Measurements from ENCODE around the gene ATP6V1C2.

DNA sequence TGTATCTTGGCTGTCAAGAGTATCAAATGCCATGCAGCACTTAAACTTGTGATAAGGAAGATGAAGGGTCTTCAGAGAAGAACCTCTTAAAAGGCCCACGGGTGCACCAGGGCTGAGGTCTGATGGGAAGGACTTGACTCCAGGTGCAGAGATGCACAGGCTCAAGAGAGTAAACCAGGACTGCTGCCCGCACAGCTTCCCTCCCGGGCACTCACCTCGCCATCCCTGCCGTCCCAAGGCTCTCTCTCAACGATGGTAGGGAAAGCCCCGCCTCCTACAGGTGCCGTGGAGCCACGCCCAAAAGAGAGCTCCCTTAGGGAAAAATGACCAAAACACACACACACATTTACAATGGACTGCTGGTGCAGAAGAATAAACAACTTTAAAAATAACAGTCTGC is 63.3 kb downstream of the ATP6V1C2 start:
- TF ChIP-seq BHLHE40 (IDR thresholded peaks at IDR 0.05; ENCODE audit: borderline replicate concordance): no peak
- TF ChIP-seq L3MBTL2 (conservative IDR thresholded peaks at IDR 0.05): no peak
- no peak for TF ChIP-seq FOXK2 (IDR thresholded peaks at IDR 0.05)
- no peak for TF ChIP-seq FOXA1 (IDR thresholded peaks at IDR 0.05)
- no peak for TF ChIP-seq HDGF (IDR thresholded peaks at IDR 0.05; ENCODE audit: borderline replicate concordance)
- no peak for TF ChIP-seq SP1 (IDR thresholded peaks at IDR 0.05)
- TF ChIP-seq ELF4 (IDR thresholded peaks at IDR 0.05): no peak
- TF ChIP-seq PKNOX1 (IDR thresholded peaks at IDR 0.05): no peak
- TF ChIP-seq CTBP1 (IDR thresholded peaks at IDR 0.05; ENCODE audit: borderline replicate concordance): no peak
- no peak for TF ChIP-seq SUZ12 (IDR thresholded peaks at IDR 0.05)
- TF ChIP-seq TARDBP (IDR thresholded peaks at IDR 0.05): no peak
- no peak for TF ChIP-seq ZNF384 (IDR thresholded peaks at IDR 0.05)
- no peak for TF ChIP-seq NFRKB (IDR thresholded peaks at IDR 0.05)
- no peak for TF ChIP-seq FOXM1 (IDR thresholded peaks at IDR 0.05; ENCODE audit: borderline replicate concordance)
